ENCODE measurements around the gene TTC7B. TPM values are rescaled to one million over a fixed set of nuclear protein-coding genes. Genes with fewer than 3 reads are reported as not detected.

The TTC7B gene
- total and polyA plus RNA-seq, 2 donors (not counting 1 experiment from before 2014, with no cell fraction given), result 0.36 to 3.2 TPM

DNA sequence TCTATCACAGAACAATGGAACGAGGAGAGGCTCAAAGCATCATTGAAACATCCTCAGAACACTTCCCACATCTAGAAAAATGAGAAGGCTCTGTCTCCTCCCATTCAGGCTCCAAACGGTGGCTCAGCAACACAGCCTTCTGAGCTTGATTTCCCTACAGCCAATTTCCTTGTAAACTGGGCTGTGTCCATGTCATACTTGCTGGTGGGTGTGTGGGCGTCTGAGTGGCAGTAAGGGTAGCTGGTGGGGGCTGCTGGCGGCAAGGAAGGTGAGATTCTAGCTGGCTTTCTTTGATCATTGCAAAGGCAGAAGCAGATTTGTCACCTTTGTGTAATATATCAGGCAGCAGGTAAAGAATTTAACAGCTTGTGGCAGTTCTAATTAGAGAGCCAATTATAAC, 255.7 kb downstream of the TTC7B start:
- Histone ChIP-seq H3K36me3 (replicated peaks in 1 of 2; ENCODE audit: control extremely low read depth in 1 of 2, control insufficient read depth in 1 of 2, extremely low read depth in 1 of 2, insufficient read depth in 2 of 2, low read length in 1 of 2) (no peaks in the 10 kb centered on the region), H3K4me2 (replicated peaks; ENCODE audit: low read depth, low read length, poor library complexity, severe bottlenecking) (no peak overlapping the region), H3K79me2 (ENCODE audit: control insufficient read depth, insufficient read depth, low read length) (no peaks in the 10 kb centered on the region), H3K4me1 (ENCODE audit: control insufficient read depth in 2 of 2, insufficient read depth in 2 of 2, low read length in 2 of 2) (no peaks in the 10 kb centered on the region), H4K20me1 (ENCODE audit: control insufficient read depth, insufficient read depth, low read length, poor library complexity, severe bottlenecking) (no peaks in the 10 kb centered on the region), H3K9ac (ENCODE audit: low read length) (no peak overlapping the region), H3K27ac (ENCODE audit: low read length in 2 of 2) (no peak overlapping the region), H3K4me3 (ENCODE audit: control extremely low read depth in 1 of 5, extremely low read depth in 1 of 5, insufficient read depth in 1 of 5, low read depth in 2 of 5, low read length in 4 of 5) (no peak overlapping the region), H2AFZ (ENCODE audit: insufficient read depth, low read depth, low read length, poor library complexity, severe bottlenecking) (no peak overlapping the region), H3K27me3 (replicated peaks in 1 of 4; ENCODE audit: control extremely low read depth in 1 of 4, control insufficient read depth in 3 of 4, insufficient read depth in 4 of 4, low read length in 3 of 4) (no peaks in the 10 kb centered on the region), H3K9me3 (ENCODE audit: control extremely low read depth in 1 of 3, control insufficient read depth in 2 of 3, insufficient read depth in 1 of 3, low read length in 2 of 3) (peaks cover 0 to 3% (median 0%) of the 10 kb centered on the region in 3 donors)
- H3K27ac Mint-ChIP-seq, result no peak overlapping the region
- intact Hi-C loops (cut with micrococcal nuclease), result no loop called here
- 82% methylated on average over 3 of the region's 4 CpGs for WGBS (ENCODE audit: insufficient coverage)
- H3K4me1 Mint-ChIP-seq, result no peaks in the 10 kb centered on the region
- H3K4me3 Mint-ChIP-seq, result no peak overlapping the region
- H3K9me3 Mint-ChIP-seq (ENCODE audit: insufficient read depth), result no peaks in the 10 kb centered on the region
- POLR2A ChIA-PET, result no interaction called here
- no peak for DNase-seq
- ATAC-seq (ENCODE audit: low read depth), result no peak
- TF ChIP-seq EZH2 (IDR thresholded peaks at IDR 0.05; ENCODE audit: borderline replicate concordance, insufficient read depth, low read depth, low read length, poor library complexity, severe bottlenecking) (no peak), CTCF (IDR thresholded peaks at IDR 0.05) (no peak)
- CTCF ChIA-PET, result no interaction called here
- H3K27me3 Mint-ChIP-seq, result no peaks in the 10 kb centered on the region

DNA sequence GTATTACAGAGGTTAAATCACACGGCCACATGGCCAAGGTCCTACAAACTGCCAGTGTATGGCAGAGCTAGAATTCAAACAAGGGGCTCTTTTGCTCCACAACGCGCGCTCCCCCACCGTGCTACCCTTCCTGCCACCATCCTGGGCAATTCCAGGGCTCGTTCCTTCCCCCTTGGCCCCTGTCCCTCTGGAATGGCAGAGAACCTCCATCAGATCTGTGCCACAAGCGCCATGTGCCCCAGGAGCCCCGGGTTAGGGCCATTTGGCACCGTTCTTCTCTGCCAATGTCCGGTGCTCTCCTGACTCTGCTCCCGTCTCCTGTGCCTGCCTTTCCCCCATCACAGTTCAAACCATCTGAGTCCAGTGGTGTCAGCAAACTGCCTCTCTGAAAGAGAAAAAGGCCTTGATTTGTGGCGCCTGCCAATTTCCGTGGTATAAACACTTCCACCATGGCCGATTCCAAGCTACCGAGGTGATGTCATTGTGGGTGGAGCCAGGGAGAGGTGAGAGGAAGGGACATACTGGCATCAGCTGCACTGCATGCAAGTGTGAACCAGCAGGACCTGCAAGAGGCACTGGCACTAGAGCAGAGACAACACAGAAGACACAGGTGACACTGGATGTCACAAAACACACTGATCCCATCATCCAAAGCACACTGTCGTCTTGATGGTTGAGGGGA, 256.3 kb downstream of the TTC7B start:
- no peaks in the 10 kb centered on the region for H3K9me3 Mint-ChIP-seq (ENCODE audit: insufficient read depth)
- no peak for ATAC-seq (ENCODE audit: low read depth)
- H3K4me3 Mint-ChIP-seq, result no peak overlapping the region
- Histone ChIP-seq H3K4me2 (replicated peaks; ENCODE audit: low read depth, low read length, poor library complexity, severe bottlenecking) (no peak overlapping the region), H3K79me2 (ENCODE audit: control insufficient read depth, insufficient read depth, low read length) (no peaks in the 10 kb centered on the region), H3K4me1 (ENCODE audit: control insufficient read depth in 2 of 2, insufficient read depth in 2 of 2, low read length in 2 of 2) (no peaks in the 10 kb centered on the region), H3K9me3 (ENCODE audit: control extremely low read depth in 1 of 3, control insufficient read depth in 2 of 3, insufficient read depth in 1 of 3, low read length in 2 of 3) (peaks cover 0 to 3% (median 0%) of the 10 kb centered on the region in 3 donors), H3K27me3 (replicated peaks in 1 of 4; ENCODE audit: control extremely low read depth in 1 of 4, control insufficient read depth in 3 of 4, insufficient read depth in 4 of 4, low read length in 3 of 4) (no peaks in the 10 kb centered on the region), H4K20me1 (ENCODE audit: control insufficient read depth, insufficient read depth, low read length, poor library complexity, severe bottlenecking) (no peaks in the 10 kb centered on the region), H3K27ac (ENCODE audit: low read length in 2 of 2) (no peak overlapping the region), H2AFZ (ENCODE audit: insufficient read depth, low read depth, low read length, poor library complexity, severe bottlenecking) (no peak overlapping the region), H3K9ac (ENCODE audit: low read length) (no peak overlapping the region), H3K36me3 (replicated peaks in 1 of 2; ENCODE audit: control extremely low read depth in 1 of 2, control insufficient read depth in 1 of 2, extremely low read depth in 1 of 2, insufficient read depth in 2 of 2, low read length in 1 of 2) (no peaks in the 10 kb centered on the region), H3K4me3 (ENCODE audit: control extremely low read depth in 1 of 5, extremely low read depth in 1 of 5, insufficient read depth in 1 of 5, low read depth in 2 of 5, low read length in 4 of 5) (no peak overlapping the region)
- 94% methylated on average over 15 of the region's 16 CpGs for WGBS (ENCODE audit: insufficient coverage)
- ChIA-PET CTCF (no interaction called here), POLR2A (no interaction called here)
- no peaks in the 10 kb centered on the region for H3K27me3 Mint-ChIP-seq
- DNase-seq, result no peak
- H3K4me1 Mint-ChIP-seq, result no peaks in the 10 kb centered on the region
- intact Hi-C loops (cut with micrococcal nuclease), result loop anchor here (10.0 kb wide), 1 partner anchor 445 kb away; no protein-coding TSS in a partner anchor
- H3K27ac Mint-ChIP-seq, result no peak overlapping the region
- TF ChIP-seq CTCF (IDR thresholded peaks at IDR 0.05) (no peak), EZH2 (IDR thresholded peaks at IDR 0.05; ENCODE audit: borderline replicate concordance, insufficient read depth, low read depth, low read length, poor library complexity, severe bottlenecking) (no peak)
